Fibroblast of villous mesenchyme (primary cell): Measurements from ENCODE around the gene MUC22. TPM values are rescaled to one million over a fixed set of nuclear protein-coding genes. Genes with fewer than 3 reads are reported as not detected.
"Not testable (repeated sequence)": the region's sequence is repeated elsewhere in the genome, so short reads cannot be mapped to it uniquely, and the experiment has no call there.

Source experiments
- DNase-seq: peaks from one replicate; pipeline ENCODE4 v3.0.0-alpha.2; 2010; ENCODE audit warnings: low read depth
- H3K4me3 ChIP-seq: 2 replicates; pipeline ENCODE4 v1.5.1; 2011; ENCODE audit warnings: low read depth, mild to moderate bottlenecking, low read length
- total RNA-seq: library from RNA; depleted of rRNA; stranded (reverse); fragments of >200 nt; gene quantifications from 2 replicates; pipeline ENCODE4 v1.2.3, GENCODE V29; 2012
- TF ChIP-seq, protein P1 (sequence below): IDR thresholded peaks from 2 replicates; pipeline ENCODE4 v1.5.1; 2012; ENCODE audit warnings: low read depth, mild to moderate bottlenecking, low read length; ENCODE audit not compliant: insufficient read depth

The MUC22 gene
- total RNA-seq, 1 donor, result not detected

DNA sequence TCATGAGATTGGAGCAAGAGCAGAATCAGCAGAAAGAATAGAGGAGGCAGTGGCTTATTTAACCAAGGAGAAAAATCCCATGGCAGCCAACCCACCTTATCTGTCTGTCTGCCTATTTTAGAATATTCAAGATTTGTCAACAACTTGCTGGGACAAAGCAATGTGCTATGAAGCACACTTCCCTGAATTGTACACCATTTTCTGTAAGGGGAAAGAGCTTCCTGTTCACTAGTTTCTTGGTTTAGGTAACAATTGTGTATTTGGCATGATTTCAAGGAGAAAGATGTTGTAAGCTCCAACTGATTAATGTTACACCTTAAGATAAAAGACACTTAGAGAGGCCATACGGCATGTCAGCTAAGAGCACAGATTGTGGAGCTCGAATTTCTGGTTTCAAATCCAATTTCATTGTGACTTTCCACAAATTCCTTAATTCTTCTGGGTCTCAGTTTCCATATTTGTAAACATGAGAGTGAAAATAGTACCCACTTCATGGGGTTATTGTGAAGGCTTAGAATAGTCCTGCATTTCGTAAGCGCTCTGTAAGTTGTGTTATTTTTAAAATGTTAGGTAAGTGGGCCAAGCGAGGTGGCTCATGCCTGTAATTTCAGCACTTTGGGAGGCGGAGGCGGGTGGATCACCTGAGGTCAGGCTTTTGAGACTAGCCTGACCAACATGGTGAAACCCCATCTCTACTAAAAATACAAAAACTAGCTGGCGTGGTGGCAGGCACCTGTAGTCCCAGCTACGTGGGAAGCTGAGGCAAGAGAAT, 4.8 kb upstream of the MUC22 start:
- TF ChIP-seq, protein P1, sequence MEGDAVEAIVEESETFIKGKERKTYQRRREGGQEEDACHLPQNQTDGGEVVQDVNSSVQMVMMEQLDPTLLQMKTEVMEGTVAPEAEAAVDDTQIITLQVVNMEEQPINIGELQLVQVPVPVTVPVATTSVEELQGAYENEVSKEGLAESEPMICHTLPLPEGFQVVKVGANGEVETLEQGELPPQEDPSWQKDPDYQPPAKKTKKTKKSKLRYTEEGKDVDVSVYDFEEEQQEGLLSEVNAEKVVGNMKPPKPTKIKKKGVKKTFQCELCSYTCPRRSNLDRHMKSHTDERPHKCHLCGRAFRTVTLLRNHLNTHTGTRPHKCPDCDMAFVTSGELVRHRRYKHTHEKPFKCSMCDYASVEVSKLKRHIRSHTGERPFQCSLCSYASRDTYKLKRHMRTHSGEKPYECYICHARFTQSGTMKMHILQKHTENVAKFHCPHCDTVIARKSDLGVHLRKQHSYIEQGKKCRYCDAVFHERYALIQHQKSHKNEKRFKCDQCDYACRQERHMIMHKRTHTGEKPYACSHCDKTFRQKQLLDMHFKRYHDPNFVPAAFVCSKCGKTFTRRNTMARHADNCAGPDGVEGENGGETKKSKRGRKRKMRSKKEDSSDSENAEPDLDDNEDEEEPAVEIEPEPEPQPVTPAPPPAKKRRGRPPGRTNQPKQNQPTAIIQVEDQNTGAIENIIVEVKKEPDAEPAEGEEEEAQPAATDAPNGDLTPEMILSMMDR, result no peak
- DNase-seq, result no peak
- no peak overlapping the region for H3K4me3 ChIP-seq

- peak; percentile 50 for DNase-seq
- TF ChIP-seq, protein P1, result no peak
- no peak overlapping the region for H3K4me3 ChIP-seq
Measured at GRCh38 chr6:31007694-31008093, 2.6 kb upstream of the MUC22 start.

GRCh38 chr6:31008165-31008564, 2.1 kb upstream of the MUC22 start:
- no peak for DNase-seq
- TF ChIP-seq, protein P1, result no peak

GRCh38 chr6:31009731-31010130, 543 bp upstream of the MUC22 start:
- DNase-seq, result no peak
- TF ChIP-seq, protein P1, result no peak
- H3K4me3 ChIP-seq, result no peak overlapping the region

More at GRCh38 chr6:31008165-31008564, 2.1 kb upstream of the MUC22 start:
- H3K4me3 ChIP-seq, result no peak overlapping the region

- TF ChIP-seq, protein P1, result no peak
- no peak overlapping the region for H3K4me3 ChIP-seq
Measured at GRCh38 chr6:31011153-31011552, 879 bp downstream of the MUC22 start.

DNA sequence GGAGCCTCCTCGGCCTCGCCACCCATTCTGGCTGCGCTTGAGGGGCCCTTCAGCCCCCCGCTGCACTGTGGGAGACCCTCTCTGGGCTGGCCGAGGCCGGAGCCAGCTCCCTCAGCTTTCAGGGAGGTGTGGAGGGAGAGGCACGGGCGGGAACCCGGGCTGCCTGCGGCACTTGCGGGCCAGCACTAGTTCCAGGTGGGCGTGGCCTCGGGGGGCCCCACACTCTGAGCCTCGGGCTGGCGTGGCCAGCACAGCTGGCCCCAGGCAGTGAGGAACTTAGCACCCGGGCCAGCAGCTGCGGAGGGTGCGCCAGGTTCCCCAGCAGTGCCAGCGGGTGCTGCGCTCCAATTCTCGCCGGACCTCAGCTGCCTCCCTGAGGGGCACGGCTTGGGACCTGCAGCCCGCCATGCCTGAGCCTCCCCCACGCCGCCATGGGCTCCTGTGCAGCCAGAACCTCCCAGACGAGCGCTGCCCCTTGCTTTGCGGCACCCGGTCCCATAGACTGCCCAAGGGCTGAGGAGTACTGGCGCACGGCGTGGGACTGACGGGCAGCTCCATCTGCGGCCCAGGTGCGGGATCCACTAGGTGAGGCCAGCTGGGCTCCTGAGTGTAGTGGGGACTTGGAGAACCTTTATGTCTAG, 6.5 kb downstream of the MUC22 start:
- TF ChIP-seq, protein P1, result no peak
- no peak for DNase-seq
- no peak overlapping the region for H3K4me3 ChIP-seq

More at GRCh38 chr6:31011153-31011552, 879 bp downstream of the MUC22 start:
- no peak for DNase-seq

DNA sequence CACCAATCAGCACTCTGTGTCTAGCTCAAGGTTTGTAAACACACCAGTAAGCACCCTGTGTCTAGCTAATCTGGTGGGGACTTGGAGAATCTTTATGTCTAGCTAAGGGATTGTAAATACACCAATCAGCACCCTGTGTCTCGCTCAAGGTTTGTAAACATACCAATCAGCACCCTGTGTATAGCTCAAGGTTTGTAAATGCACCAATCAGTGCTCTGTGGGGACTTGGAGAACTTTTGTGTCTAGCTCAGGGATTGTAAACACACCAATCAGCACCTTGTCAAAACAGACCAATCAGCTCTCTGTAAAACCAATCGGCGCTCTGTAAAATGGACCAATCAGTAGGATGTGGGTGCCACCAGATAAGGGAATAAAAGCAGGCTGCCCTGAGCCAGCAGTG, 7.2 kb downstream of the MUC22 start:
- DNase-seq, H3K4me3 ChIP-seq: not testable (repeated sequence)
